Measurements from ENCODE around the gene SERPINF2. TPM values are rescaled to one million over a fixed set of nuclear protein-coding genes. Genes with fewer than 3 reads are reported as not detected.
"Not testable (repeated sequence)": the region's sequence is repeated elsewhere in the genome, so short reads cannot be mapped to it uniquely, and the experiment has no call there.

Gene SERPINF2
- total RNA-seq, 4 donors from 2014 or later: 6.0 to 28.8 (median 9.1) TPM

GRCh38 chr17:1765576-1765975, 22.9 kb downstream of the SERPINF2 start:
- ATAC-seq (ENCODE audit: low FRiP score) (no peak), DNase-seq (ENCODE audit: low spot score) (no peak)
- TF ChIP-seq, protein P1, sequence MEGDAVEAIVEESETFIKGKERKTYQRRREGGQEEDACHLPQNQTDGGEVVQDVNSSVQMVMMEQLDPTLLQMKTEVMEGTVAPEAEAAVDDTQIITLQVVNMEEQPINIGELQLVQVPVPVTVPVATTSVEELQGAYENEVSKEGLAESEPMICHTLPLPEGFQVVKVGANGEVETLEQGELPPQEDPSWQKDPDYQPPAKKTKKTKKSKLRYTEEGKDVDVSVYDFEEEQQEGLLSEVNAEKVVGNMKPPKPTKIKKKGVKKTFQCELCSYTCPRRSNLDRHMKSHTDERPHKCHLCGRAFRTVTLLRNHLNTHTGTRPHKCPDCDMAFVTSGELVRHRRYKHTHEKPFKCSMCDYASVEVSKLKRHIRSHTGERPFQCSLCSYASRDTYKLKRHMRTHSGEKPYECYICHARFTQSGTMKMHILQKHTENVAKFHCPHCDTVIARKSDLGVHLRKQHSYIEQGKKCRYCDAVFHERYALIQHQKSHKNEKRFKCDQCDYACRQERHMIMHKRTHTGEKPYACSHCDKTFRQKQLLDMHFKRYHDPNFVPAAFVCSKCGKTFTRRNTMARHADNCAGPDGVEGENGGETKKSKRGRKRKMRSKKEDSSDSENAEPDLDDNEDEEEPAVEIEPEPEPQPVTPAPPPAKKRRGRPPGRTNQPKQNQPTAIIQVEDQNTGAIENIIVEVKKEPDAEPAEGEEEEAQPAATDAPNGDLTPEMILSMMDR (IDR thresholded peaks at IDR 0.05): no peak

DNA sequence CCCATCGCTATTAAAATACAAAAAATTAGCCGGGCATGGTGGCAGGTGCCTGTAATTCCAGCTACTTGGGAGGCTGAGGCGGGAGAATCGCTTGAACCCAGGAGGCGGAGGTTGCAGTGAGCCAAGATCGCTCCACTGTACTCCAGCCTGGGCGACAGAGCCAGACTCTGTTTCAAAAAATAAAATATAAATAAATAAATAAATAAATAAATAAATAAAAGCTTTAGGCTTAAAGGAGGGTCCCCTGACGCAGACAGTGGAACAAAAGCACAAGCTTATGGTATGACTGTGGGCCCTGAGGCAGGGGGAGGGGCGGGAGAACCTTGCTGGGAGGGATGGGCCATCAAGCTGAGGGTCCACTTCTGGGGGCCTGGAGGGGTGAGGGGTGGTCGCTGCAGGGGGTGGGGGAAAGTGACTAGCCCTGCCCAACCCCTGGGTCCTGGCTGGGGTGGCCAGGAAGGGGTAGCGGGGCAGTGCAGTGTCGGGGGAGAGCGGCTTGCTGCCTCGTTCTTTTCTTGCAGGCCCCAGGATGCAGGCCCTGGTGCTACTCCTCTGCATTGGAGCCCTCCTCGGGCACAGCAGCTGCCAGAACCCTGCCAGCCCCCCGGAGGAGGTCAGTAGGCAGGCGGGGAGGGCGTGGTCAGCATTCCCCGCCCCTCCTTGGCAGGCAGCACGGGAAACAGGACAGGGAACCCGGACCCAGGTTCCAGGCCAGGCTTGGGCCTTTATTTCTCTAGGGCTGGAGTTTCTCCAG, 23.9 kb downstream of the SERPINF2 start:
- TF ChIP-seq, protein P1 (IDR thresholded peaks at IDR 0.05): no peak
- DNase-seq (ENCODE audit: low spot score): no peak
- no peak for ATAC-seq (ENCODE audit: low FRiP score)

- ATAC-seq (ENCODE audit: low FRiP score): no peak
- no peak for DNase-seq (ENCODE audit: low spot score)
- TF ChIP-seq, protein P1 (IDR thresholded peaks at IDR 0.05): no peak
Observed at GRCh38 chr17:1767358-1767757, 24.7 kb downstream of the SERPINF2 start.

GRCh38 chr17:1769822-1770477, 27.3 kb downstream of the SERPINF2 start:
- DNase-seq (ENCODE audit: low spot score) (no peak), ATAC-seq (ENCODE audit: low FRiP score) (no peak)
- TF ChIP-seq, protein P1 (IDR thresholded peaks at IDR 0.05): no peak

GRCh38 chr17:1773000-1773695, 30.5 kb downstream of the SERPINF2 start:
- not testable (repeated sequence) for DNase-seq (ENCODE audit: low spot score)

GRCh38 chr17:1773696-1774181, 31.1 kb downstream of the SERPINF2 start:
- DNase-seq (ENCODE audit: low spot score): no peak

More at GRCh38 chr17:1773000-1773695, 30.5 kb downstream of the SERPINF2 start:
- peak; percentile 39 for ATAC-seq (ENCODE audit: low FRiP score)

More at GRCh38 chr17:1773696-1774181, 31.1 kb downstream of the SERPINF2 start:
- ATAC-seq (ENCODE audit: low FRiP score): no peak
- TF ChIP-seq, protein P1 (IDR thresholded peaks at IDR 0.05): no peak

Measured in omental fat pad (tissue), 4 donors.